ENCODE measurements around the gene CHM.
"Not testable (repeated sequence)": the region's sequence is repeated elsewhere in the genome, so short reads cannot be mapped to it uniquely, and the experiment has no call there.

Gene CHM, protein sequence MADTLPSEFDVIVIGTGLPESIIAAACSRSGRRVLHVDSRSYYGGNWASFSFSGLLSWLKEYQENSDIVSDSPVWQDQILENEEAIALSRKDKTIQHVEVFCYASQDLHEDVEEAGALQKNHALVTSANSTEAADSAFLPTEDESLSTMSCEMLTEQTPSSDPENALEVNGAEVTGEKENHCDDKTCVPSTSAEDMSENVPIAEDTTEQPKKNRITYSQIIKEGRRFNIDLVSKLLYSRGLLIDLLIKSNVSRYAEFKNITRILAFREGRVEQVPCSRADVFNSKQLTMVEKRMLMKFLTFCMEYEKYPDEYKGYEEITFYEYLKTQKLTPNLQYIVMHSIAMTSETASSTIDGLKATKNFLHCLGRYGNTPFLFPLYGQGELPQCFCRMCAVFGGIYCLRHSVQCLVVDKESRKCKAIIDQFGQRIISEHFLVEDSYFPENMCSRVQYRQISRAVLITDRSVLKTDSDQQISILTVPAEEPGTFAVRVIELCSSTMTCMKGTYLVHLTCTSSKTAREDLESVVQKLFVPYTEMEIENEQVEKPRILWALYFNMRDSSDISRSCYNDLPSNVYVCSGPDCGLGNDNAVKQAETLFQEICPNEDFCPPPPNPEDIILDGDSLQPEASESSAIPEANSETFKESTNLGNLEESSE

DNA sequence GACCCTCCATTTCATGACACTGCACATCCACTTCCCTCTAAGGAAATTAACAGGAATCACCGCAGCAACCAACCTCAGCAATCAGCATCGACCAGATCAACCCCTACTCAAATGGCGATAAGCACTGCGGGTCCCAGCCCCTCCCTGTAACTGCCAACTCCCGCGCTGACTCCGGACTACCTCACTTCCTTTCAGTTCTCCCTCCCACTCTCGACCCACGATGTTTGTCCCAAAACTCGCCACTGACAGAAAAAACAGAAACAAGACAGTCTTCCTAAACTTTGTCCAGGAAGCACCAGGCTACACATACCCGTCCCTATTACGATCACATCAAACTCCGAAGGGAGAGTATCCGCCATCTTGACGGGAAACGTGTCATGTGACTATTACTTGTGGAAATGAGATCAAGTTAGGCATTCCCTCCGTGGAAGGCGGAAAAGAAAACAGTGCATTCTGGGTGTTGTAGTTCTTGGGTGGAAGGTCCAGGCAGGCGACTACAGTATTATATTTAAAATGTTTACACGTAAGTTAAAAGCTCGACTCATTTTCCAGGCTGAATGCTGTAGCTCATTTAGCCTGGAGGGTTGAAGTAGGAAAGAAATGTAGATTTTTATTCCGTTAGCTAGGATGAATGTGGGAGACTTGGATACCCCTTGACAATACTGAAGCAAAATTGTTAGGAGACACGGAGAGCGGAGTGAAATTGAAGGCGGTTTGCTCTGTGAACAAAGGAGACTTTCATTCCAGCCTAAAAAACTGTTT, at the start of gene CHM:
CHM (minus strand) TSS at position 385 of the 762 bp plus-strand sequence; CDS start at position 359, 26 bp downstream.
- DNase-seq = no peak

DNA sequence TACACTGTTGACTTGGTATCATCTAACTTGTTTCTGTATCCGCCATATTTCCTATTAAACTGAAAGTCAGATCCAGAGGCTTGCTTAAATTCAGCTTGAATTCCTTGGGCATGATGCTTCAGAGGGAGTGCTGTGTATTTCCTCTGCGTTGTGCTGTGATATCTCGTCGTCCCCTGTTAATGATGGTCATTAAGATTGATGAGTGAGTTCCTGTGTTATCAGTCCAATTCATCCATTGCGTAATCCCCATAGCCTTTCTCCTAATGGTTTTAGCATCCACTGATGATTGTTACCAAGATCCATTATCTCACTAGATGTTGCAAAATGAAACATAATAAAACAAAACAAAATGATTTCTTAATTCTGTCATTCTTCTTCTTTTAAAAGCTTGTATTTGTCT, 31.3 kb upstream of the CHM start:
- DNase-seq = no peak

DNA sequence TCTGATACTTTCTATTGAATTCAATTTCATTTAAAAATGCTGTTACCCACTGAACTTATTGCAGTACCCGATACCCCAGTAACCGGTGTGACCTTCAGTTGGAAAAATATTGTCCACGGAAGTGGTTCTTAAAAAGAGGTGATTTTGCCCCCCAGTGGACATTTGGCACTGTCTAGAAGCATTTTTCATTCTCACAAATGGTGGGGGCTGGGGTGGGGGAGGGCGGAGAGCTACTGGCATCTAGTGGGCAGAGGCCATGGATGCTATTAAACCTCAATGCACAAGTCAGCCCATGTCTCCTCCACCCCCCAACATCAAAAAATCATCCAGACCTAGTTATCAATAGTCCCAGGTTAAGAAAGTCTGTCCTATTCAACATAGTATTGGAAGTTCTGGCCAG, 19.6 kb upstream of the CHM start:
- no peak for DNase-seq

DNA sequence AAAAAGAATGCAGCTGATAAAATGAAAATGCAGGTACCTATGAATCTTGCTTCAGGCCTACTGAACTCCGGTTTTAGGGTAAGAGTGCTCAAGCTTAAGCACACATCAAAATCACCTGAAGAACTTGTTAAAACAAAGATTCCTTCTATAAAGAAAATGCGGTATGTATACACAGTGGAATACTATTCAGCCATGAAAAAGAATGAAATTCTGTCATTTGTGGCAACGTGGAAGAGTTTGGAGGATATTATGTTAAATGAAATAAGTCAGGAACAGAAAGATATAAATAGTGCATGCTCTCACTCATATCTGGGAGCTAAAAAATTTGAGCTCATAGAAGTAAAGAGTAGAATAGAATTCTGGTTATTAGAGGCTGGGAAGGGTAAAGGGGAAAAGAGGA, 14.0 kb upstream of the CHM start:
- DNase-seq = no peak

DNA sequence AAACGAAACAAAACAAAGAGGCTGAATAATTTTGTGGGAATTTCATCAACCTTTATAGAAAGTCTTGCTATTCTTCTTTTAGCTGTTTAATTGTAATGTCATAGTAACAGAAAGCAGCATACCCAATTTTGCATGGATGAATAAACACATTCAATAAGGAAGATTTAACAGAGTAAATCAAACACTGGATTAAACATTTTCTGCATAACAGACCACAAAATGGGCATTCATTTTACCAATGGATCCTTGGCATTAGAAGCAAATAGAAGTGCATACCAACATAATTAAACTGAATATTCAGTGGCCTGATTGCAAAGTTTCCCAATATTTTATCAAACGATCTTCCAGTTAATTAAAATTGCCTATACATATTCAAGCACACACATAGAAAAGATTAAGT, 4.4 kb upstream of the CHM start:
- DNase-seq = no peak

DNA sequence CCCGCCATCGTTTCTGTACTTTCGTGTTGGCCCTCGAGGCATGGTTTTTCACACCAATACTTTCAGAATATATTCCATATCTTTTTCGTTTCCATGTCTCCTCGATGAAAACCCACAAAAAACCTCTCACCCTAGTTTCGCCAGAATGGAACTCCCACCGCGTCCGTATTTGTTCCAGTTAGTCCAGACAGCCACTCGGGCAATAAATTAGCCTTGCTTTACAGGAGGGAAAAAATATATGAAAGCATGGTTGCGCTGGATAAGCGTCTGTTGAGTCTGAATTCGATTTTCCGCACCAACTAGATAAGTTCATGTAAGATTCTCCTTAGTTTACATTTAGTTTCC, 550 bp upstream of the CHM start:
- no peak for DNase-seq

DNA sequence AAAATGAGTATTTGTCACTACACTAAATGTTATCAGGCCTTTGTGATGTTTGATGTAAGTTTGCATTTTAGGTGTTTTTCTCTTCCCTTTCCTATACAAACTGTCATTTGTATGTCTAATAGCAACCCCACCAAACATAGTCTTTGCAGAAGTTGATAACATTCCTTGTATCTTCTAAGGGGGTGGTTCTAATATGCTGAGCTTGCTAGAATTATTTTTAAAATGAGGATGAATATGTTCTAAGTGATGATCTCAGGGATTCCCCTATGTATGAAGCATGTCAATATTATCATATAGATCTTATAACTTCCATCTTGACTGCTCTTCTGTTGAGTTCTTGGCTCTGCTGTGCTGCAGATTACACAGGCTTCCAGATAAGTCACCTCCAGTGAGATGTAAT, 3.1 kb downstream of the CHM start:
- DNase-seq = no peak

DNA sequence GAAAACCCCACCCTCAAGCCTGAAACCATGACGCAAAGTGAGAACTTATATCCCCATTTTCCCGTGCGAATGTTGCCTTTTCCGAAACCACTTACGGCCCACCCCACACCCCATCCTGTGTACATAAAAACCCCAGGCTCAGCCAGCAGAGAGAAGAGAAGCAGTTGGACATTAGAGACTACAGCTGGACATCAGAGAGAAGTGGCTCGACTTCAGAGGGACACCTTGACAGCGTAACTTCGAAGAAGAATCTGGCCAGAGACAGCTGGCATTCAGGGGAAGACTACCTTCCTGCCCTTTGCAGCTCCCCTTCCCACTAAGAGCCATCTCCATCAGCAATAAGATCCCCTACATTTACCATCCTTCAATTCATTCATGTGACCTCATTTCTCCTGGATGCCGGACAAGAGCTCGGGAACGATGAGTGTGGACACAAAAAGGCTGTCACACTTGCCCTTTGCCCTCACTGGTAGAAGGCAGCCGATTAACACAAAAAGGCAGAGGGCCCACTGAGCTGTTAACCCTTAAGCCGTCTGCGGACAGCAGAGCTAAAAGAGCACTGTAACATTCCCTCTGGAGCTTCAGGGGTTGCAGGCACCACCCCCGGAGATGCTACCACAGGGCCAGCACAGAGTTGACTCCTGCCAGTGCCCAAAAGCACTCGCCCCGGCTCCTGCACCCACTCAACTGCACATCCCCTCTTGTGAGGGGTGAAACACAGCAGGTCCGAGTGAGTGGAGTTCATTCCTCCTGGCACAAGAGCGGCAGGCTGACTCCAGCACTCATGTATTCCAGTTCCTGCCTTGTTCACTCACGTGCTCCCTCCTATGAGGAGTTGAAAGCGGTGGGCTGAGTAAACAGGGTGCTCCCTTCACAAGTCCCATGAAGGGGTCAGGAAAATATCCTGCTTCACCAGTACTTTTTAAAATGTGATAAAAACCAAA, 7.5 kb downstream of the CHM start:
- DNase-seq = no peak

DNA sequence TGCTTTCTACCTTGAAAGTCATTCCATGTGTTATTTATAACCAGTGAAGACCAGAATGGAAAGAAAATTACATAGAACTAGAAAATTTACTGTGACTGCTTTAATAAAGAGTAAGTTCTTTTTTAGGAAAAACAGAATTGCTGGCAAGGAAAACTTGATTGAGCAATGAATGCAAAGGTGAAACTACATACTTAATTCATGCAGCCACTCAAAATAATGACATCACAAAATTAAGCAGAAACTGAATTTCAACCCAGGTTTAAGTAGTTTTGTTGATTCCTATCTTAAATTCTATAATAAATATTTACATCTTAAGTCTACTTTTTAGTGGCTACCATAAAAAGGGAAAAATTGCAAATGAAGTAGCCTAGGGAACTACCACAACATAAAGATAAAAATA, 14.0 kb downstream of the CHM start:
- DNase-seq = no peak

DNA sequence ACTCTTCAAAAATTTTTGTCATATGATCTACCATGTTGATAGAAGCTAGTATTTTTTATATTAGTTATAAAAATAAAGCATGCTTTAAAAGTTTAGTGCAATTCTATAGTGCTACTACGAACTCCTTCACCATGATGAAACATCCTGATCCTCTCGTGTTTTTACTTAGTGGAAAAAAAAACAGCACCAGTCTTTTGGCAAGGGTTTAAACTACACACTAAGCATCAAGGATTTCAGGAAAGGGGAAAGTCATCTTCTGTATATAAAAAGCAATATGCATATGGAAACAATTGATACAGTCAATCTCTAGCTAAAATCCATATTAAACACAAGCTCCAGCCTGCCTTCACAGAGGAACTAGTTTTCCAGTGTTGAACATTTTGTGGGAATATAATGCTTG, 18.7 kb downstream of the CHM start:
- no peak for DNase-seq

DNA sequence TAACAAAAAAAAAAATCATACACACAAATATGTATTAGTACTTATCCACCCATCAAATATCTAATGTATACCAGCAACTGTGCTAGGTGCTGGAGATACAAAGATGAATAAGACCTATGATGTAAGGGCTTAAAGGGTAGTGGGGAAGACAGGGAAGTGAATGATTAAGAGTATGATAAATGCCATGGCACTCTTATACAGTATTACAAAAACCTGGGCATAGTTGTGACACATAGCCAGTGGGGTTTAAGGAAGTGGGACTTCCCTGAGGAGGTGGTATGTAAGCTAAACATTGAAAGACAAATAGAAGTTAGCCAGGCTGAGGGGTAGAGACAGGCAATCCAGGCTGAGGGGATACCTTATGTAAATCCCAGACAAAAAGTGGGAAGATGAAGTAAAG, 23.5 kb downstream of the CHM start:
- DNase-seq = no peak

DNA sequence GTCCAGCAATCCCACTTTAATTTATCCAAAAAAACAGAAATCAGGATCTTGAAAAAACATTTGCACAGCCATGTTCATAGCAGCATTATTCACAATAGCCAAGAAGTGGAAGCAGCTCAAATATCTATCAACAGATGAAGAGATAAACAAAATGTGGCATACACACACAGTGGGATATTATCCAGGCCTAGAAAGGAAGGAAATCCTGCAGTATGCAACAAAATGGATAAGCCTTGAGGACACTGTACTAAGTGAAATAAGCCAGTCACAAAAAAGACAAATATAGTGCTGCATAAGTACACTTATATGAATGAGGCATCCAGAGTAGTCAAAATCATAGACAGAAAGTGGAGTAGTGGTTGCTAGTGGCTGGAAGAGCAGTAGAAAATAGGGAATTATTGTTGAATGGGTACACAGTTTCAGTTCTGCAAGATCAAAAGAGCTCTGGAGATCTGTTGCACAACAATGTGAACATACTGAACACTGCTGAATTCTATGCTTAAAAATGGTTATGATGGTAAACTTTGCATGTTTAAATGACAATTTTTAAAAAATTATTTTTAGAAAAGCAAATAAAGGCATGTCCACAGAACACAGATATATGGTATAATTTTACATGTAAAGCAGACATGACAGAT, 25.6 kb downstream of the CHM start:
- no peak for DNase-seq

DNA sequence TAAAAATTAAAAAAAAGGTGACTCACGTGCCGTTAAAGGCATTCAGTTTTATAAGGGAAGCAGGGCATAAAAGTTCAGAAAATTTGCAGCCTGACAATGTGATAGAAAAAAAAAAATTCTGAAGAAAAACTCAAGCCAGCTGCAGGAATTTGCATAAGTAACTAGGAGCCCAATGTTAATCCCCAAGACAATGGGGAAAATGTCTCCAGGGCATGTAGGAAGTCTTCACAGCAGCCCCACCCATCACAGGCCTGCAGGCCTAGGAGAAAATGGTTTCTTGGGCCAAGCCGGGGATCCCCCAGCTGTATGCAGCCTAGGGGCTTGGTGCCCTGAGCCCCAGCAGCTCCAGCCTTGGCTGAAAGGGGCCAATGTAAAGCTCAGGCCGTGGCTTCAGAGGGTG, 31.2 kb downstream of the CHM start:
- no peak for DNase-seq

DNA sequence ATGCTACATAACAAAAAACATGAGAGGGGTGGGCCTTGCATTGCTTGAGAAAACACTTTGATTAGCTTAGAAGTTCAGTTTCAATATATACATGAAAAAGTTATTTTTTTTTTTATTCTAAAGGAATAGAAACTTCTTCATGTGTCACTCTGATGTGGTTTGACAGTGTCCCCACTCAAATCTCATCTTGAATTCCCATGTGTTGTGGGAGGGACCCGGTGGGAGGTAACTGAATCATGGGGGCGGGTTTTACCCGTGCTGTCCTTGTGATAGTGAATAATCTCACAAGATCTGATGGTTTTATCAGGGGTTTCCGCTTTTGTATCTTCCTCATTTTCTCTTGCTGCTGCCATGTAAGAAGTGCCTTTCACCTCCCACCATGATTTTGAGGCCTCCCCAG, 32.4 kb downstream of the CHM start:
- not testable (repeated sequence) for DNase-seq

DNA sequence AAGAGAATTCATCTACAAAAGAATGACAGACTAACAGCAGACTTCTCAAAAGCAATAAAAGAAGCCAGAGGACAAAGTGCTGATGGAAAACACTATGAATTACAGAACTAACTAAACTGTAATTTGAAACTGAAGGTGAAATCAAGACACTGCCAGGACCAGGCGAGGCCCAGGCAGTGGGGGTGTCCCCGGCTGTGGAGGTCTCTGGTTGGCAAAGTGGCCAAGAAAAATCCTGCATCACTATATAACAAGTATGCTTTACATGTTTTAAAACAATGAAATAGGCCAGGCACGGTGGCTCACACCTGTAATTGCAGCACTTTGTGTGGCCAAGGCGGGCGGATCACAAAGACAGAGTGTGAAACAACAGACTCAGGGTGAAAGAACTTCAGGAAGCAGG, 32.9 kb downstream of the CHM start:
- DNase-seq = no peak

DNA sequence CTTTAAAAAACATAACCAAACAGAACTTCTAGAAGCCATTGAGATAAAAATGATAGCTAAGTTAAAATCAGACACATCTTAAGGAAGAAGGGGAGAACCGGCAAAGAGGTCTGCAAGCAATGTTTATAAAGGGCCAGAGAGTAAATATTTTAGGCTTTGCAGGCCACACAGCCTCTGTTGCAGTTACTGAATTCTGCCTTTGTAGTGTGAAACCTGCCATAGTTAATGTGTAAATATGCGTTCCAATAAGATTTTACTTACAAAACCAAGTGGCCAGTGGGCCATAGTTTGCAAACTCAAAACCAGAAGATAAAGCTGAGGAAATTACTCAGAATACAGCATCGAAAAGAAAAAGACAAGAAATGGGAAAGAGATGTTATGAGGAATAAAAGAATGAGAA, 33.6 kb downstream of the CHM start:
- no peak for DNase-seq

DNA sequence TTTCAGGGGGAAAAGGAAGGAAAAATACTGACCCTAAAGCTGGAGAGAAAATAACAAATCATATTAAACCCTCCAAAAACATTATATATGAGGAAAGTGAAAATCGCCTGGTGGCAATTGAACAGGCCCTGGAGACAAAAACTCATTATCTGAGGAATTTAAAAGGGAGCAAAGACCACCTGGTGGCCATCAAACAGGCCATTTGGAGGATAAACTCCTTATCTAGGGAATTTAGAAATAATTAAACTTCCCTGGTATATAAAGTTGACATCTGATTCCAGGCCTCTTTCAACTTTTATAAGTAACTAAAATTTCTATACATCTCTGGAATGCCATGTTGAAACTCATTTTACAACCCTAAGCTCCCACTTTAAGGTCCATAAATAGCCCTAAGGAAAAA, 35.2 kb downstream of the CHM start:
- no peak for DNase-seq

DNA sequence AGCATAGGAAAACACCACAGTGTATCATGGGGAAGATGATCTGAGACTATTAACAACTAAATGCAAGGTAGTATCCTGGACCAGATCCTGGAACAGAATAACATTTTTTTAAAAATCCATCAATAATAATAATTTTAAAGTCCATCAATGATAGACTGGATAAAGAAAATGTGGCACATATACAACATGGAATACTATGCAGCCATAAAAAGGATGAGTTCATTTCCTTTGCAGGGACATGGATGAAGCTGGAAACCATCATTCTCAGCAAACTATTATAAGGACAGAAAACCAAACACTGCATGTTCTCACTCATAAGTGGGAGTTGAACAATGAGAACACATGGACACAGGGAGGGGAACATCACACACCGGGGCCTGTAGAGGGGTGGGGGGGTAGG, 37.6 kb downstream of the CHM start:
- not testable (repeated sequence) for DNase-seq

DNA sequence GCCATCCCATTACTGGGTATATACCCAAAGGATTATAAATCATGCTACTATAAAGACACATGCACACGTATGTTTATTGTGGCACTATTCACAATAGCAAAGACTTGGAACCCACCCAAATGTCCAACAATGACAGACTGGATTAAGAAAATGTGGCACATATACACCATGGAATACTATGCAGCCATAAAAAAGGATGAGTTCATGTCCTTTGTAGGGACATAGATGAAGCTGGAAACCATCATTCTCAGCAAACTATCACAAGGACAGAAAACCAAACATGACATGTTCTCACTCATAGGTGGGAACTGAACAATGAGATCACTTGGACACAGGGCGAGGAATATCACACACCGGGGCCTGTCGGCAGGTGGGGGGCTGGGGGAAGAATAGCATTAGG, 39.5 kb downstream of the CHM start:
- not testable (repeated sequence) for DNase-seq

DNA sequence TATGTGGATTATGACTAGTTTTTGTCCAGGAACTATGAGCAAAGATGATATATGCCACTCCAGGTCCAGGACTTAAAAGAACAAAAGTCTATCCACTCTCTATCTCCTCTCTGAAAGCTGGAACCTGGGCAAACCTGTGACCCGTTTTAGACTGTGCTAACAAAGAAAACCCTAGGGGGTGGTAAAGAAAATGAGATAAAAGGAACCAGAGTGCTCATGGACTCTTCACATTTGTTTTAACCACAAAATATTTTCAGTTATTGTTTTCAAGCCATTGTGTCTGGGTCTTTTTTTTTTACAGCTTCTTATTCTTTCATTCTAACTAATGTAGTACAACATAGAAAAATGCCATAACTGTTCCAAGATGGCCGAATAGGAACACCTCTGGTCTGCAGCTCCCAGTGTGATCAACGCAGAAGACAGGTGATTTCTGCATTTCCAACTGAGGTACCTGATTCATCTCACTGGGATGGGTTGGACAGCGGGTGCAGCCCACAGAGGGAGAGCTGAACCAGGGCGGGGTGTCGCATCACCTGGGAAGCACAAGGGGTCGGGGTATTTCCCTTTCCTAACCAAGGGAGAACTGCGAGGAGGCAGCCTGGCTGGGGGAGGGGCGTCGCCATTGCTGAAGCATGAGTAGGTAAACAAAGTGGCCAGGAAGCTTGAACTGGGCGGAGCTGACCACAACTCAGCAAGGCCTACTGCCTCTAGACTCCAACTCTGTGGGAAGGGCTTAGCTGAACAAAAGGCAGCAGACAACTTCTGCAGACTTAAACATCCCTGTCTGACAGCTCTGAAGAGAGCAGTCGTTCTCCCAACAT, 45.1 kb downstream of the CHM start:
- DNase-seq = no peak

DNA sequence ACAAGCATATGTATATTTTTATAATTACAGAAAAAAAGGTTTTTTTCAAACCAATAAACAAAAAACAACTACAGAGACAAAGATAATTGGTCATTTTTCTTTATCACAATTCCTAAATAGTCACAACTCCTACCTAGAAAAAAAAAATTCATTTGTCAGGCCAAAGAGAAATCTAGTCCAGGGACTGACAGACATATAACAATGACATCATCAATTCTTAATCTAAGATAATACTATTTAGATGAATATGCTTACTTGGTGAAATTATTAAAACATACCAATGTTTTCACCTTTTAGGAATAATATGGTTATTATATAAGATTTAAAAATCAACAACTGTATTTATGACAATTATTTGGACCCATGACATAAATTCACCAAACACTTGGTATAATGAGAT, 48.4 kb downstream of the CHM start:
- DNase-seq = no peak

DNA sequence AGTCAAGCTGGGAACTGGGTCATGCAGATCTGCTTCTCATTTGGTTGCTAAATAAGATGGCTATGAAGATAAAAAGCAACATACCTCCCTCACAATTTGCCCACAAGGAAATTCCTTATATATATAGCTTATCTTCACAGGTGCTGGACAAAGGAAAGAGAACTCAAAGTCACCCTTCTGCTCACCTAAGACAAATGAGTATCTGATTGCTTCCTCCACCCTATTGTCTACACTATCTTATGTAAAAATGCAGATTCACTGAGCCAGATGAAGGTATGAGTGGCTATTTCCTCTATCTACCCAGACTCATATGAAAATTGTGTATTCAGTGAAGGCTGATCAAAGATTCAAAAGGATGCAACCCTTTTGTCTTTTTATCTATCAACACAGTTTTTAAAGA, 50.8 kb downstream of the CHM start:
- DNase-seq = no peak
